Left cardiac atrium (tissue), 4 donors: ENCODE results near the gene CEACAM16. TPM values are rescaled to one million over a fixed set of nuclear protein-coding genes. Genes with fewer than 3 reads are reported as not detected.
"Not testable (repeated sequence)": the region's sequence is repeated elsewhere in the genome, so short reads cannot be mapped to it uniquely, and the experiment has no call there.

Experiments
- ATAC-seq, 2 donors: fragments of 200-7000 bp; cut with Tn5 transposase; one replicate each; pipeline ENCODE4 v1.9.1; 2020; ENCODE audit warnings: mild to moderate bottlenecking in 2 of 2, moderate library complexity in 2 of 2
- DNase-seq: peaks from one replicate; pipeline ENCODE4 v3.0.0-alpha.2; 2020
- intact Hi-C, 2 donors: fragments of 100-400 bp; cut with DNase I; formaldehyde crosslinking; loops; one replicate each; pipeline versions ENCODE4 v1.14.1 to v1.15.1; 2022 to 2023
- long read RNA-seq: library from polyadenylated mRNA; unstranded; transcript quantifications from one replicate; pipeline ENCODE4 v2.0.0, GENCODE V29; 2021
- total RNA-seq, 2 donors: library from RNA; stranded (reverse); fragmentation: NEBNext Ultra II Directional; extraction: Animal tissue kit (Norgen Biotek cat#: 25700); gene quantifications; one replicate each; pipeline ENCODE4 v1.2.1, GENCODE V29; 2021
- donor health status: DM: no; HTN: yes; CAD: no.
- donor health status: DM: no; HTN: yes; CAD: no; lungs with severe emphysema.
- donor health status: DM: yes; HTN: yes; CAD: no.
- donor health status: Dilated cardiomyopathy.

The CEACAM16 gene, protein sequence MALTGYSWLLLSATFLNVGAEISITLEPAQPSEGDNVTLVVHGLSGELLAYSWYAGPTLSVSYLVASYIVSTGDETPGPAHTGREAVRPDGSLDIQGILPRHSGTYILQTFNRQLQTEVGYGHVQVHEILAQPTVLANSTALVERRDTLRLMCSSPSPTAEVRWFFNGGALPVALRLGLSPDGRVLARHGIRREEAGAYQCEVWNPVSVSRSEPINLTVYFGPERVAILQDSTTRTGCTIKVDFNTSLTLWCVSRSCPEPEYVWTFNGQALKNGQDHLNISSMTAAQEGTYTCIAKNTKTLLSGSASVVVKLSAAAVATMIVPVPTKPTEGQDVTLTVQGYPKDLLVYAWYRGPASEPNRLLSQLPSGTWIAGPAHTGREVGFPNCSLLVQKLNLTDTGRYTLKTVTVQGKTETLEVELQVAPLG
- not detected for total RNA-seq
- long read RNA-seq = 0 reads

DNA sequence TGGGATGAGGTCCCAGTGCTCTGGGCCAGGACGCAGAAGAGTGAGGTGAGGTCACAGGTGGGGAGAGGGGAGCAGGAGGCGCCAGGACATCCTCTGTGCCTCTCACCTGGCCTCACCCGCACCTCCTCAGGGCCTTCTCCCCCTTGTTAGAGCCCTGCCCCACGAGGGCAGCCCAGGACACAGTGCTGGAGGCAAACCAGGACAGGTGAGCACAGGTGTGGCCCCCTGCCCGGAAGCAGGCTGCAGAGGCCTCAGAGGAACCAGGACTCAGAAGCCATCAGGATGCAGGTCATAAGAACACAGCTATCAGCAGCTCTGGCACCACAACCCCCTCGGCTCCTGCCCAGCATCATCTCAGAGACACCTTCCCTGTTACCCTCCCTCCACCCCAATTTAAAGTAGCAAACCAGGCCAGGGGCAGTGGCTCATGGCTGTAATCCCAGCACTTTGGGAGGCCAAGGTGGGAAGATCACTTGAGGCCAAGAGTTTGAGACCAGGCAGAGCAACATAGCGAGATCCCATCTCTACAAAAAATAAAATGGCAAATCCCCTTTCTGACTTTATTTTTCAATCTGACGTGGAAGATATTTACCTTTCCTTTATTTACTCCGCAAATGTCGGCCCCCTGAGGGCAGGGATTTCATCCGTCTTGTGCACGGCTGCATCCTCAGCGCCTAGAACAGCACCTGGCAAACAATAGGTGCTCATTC lies at the start of gene CEACAM16:
Gene CEACAM16 (plus strand): TSS at position 660 of the 710 bp plus-strand sequence. CDS start 2,306 bp downstream, outside the sequence.
- DNase-seq (no peak), ATAC-seq (no peak)
- intact Hi-C loops = no loop called here

DNA sequence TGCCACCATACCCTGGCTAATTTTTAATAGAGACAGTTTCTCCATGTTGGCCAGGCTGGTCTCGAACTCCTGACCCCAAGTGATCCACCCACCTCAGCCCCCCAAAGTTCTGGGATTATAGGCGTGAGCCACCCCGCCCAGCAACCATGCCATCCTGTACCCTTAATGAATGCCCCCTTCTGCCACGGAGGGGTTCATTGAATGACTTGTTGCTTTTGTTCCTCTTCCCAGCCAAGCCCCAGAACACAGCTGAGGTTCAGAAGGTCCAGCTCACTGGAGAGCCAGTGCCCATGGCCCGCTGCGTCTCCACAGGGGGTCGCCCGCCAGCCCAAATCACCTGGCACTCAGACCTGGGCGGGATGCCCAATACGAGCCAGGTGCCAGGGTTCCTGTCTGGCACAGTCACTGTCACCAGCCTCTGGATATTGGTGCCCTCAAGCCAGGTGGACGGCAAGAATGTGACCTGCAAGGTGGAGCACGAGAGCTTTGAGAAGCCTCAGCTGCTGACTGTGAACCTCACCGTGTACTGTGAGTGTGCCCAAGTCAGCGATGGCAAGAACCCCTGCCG lies 49.3 kb upstream of the CEACAM16 start:
- no peak for ATAC-seq
- DNase-seq = no peak
- intact Hi-C loops = loop anchor here in 1 of 2 donors (5.0 kb wide), 1 partner anchor 62 kb away; no protein-coding TSS in a partner anchor

DNA sequence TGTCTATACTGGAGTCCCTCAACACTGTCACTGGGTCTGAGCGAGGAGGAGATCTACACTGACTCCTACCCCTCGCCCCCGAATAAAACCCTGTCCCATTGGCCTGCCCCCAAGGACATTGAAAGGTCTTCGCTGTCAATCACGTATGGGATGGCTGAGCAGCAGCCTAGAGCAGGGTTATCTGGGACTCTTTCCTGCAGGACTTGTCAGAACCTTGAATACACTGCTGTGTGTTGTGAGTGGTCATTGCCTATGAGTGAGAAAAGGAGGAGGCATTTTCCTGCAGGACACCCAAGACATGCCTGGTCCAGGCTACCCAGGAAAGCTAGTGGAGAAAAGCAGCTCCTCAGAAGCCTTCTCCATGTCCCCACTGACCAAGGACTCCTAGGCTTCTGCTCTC lies 45.6 kb upstream of the CEACAM16 start:
- no peak for ATAC-seq
- DNase-seq = no peak
- intact Hi-C loops = loop anchor here in 1 of 2 donors (5.0 kb wide), 1 partner anchor 66 kb away; no protein-coding TSS in a partner anchor

DNA sequence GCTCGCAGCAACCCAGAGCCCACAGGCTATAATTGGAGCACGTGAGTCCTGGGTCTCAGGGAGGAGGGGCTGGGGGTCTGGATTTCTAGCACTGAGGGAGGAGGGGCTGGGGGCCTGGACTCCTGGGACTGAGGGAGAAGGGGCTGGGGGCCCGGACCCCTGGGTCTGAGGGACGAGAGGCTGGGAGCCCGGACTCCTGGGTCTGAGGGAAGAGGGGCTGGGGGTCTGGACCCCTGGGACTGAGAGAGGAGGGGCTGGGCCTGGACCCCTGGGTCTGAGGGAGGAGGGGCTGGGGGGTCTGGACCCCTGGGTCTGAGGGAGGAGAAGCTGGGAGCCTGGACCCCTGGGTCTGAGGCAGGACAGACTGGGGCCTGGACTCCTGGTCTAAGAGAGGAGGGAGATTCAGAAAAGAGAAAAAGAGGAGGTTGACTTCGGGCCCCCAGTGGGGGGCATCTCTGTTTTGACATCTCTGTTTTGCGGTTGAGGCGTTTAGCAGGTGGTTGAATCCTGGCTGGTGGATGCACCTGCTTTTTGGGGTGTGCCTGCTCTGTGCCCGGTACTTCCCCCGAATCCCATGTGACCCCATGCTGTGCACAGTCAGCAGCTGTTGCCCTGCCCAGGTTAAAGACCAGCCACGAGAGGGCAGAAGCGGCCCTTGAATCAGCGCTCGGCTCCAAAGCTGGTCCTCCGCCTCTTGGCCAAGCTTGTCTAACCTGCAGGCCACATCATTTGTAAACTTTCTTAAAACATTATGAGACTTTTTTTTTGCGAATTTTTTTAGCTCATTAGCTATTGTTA lies 44.8 kb upstream of the CEACAM16 start:
- ATAC-seq (peak; percentile 71 to 79), DNase-seq (peak; percentile 78)
- intact Hi-C loops = loop anchor here in 1 of 2 donors (5.0 kb wide), 1 partner anchor 67 kb away; no protein-coding TSS in a partner anchor

DNA sequence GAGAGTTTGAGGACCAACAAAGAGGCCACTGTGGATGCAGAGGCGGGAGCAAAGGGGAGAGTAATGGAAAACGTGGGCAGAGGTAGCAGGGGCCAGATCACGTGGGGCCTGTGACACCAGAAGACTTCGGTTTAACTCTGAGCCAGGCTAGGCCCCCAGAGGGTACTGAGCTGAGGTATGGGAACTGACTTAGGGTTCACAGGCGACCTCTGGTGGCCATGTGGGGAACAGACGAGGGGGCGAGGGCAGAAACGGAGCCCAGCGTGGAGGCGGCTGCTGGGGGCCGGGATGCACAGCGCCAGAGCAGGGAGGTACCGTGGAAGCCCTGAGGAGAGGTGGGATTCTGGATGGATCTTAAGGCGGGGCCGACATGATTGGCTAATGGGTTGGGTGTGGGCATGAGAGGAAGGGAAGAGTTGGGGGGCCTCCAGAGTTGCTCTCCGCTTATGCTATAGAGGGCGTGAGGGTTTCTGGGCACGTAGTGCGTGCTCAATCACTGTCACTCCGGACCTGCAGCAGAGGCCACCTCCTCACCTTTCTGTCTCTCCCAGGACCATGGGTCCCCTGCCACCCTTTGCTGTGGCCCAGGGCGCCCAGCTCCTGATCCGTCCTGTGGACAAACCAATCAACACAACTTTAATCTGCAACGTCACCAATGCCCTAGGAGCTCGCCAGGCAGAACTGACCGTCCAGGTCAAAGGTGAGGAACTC lies 41.6 kb upstream of the CEACAM16 start:
- peak; percentile 78 for DNase-seq
- intact Hi-C loops = loop anchor here (1.0 to 5.0 kb wide), 2 partner anchors 85 to 86 kb away; no protein-coding TSS in a partner anchor
- peak; percentile 66 to 83 for ATAC-seq

DNA sequence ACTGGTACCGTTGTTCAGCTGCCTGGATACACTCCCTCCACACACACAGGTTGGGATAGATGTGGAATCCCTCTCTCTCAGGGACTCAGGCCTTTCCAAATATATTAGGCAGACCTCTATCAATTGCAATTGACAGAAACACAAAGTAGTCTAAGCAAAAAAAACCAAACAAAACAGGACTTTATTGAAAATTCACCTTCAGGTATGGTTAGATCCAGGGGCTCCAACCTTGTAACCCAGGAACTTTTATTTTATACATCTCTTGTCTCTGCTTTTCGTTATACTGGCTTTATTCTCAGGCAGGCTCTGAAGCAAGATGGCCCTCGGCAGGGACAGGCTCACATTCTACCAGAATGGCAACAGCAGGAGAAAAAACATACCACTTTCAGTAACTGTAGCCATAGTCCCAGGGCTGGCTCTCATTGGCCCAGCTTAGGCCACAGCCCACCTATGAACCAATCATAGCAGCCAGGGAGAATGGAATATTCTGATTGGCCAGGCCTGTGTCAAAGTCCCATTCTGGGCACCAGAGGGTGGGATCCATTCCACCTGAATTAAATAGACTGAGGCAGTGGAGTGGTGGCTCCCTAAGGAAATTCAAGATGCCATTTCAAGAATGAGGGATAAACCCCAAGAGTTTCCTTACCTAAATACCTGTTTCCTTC lies 40.8 kb upstream of the CEACAM16 start:
- ATAC-seq = no peak
- DNase-seq = no peak
- intact Hi-C loops = loop anchor here in 1 of 2 donors (5.0 kb wide), 1 partner anchor 86 kb away; no protein-coding TSS in a partner anchor

DNA sequence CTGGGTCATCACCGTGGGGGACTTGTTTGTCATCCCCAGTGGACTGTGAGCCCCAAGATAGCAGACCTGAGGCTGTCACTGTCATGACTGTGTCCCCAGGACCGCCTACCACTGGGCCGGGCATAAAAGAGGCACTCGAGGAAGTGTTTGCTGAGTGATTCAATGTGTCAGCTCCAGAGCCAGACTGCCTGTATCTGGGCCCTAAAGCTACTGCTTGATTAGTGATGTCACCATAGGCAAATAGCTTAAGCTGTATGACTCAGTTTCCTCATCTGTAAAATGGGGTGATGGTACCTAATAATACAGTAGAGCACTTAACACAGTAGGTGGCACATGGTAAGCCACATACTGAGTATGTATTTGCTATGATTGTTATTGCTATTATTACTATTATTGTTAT lies 38.9 kb upstream of the CEACAM16 start:
- intact Hi-C loops = no loop called here
- ATAC-seq (no peak), DNase-seq (no peak)

DNA sequence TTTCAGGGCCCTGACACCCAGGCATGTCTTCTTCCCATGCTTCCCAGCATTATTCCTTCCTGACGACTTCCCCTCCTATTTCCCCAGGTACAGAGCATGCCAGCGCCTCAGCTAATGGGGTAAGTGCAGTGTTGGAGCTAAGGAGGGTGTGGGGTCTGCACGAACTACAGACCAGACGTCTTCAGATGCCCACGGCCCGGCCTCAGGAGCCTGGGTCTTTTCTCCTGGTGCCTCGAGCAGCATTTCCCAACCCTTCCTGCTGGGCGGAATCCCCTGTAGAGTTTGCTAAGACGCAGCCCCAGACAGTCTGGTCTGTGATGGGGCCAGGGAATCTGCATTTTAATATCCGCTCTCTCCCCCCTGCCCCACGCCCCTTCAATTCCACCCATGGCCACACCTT lies 37.7 kb upstream of the CEACAM16 start:
- intact Hi-C loops = no loop called here
- DNase-seq (no peak), ATAC-seq (no peak)

DNA sequence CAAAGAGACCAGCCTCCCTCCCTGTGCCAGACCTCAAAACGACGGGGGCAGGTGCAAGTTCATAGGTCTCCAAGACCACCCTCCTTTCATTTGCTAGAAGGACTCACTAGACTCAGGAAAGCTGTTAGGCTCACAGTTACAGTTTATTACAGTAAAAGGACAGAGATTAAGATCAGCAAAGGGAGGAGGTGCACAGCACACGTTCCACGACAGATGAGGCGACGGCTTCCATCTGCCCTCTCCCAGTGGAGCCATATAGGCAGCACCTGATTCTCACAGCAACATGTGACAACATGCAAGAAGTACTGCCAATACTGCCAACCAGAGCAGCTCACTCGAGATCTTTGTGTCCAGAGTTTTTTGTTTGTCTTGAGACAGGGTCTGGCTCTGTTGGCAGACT lies 37.0 kb upstream of the CEACAM16 start:
- DNase-seq (no peak), ATAC-seq (no peak)
- intact Hi-C loops = no loop called here

DNA sequence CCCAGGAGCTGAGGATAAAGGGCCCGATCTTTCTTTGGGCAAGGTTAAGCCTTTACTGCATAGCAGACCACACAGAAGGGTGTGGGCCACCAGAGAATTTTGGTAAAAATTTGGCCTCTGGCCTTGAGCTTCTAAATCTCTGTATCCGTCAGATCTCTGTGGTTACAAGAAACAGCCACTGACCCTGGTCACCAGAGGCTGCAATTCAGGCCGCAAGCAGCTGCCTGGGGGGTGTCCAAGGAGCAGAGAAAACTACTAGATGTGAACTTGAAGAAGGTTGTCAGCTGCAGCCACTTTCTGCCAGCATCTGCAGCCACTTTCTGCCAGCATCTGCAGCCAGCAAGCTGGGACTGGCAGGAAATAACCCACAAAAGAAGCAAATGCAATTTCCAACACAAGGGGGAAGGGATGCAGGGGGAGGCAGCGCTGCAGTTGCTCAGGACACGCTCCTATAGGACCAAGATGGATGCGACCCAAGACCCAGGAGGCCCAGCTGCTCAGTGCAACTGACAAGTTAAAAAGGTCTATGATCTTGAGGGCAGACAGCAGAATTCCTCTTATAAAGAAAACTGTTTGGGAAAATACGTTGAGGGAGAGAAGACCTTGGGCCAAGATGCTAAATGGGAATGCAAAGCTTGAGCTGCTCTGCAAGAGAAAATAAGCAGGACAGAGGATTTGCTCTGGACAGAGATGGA lies 36.1 kb upstream of the CEACAM16 start:
- ATAC-seq (no peak), DNase-seq (no peak)
- intact Hi-C loops = no loop called here

DNA sequence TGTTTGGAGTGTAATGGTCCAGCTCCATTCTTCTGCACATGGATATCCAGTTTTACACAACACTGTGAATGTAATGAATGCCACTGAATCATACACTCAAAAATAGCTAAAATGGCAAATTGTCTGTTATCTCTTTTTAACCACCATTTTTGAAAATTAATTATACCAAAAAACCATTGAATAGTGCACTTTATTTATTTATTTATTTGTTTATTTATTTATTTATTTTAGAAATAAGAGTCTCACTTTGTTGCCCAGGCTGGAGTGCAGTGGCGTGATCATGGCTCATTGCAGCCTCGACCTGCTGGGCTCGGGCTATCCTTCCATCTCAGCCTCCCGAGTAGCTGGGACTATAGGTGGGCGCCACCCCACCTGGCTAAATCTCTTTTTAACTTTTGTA lies 35.0 kb upstream of the CEACAM16 start:
- DNase-seq = no peak
- ATAC-seq = no peak
- intact Hi-C loops = no loop called here

DNA sequence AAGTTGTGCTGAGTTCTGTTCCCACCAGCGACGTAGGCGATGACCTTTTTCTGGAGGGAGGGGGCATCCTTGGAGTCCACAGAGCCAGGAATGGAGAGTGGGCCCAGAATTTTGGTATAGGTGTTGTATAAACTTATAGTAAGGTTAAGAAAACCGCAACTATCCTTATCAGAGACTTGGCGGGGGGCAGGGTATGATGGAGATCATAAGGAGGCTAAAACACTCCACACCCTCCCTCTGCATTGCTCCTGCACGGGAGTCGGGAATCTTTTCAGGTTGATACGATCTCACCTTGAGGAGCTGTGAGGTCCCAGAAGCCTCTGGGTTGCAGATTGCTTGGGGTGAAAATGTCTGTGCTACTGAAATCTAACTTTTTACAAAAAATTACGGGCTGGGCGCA lies 34.0 kb upstream of the CEACAM16 start:
- ATAC-seq (no peak), DNase-seq (no peak)
- intact Hi-C loops = no loop called here

DNA sequence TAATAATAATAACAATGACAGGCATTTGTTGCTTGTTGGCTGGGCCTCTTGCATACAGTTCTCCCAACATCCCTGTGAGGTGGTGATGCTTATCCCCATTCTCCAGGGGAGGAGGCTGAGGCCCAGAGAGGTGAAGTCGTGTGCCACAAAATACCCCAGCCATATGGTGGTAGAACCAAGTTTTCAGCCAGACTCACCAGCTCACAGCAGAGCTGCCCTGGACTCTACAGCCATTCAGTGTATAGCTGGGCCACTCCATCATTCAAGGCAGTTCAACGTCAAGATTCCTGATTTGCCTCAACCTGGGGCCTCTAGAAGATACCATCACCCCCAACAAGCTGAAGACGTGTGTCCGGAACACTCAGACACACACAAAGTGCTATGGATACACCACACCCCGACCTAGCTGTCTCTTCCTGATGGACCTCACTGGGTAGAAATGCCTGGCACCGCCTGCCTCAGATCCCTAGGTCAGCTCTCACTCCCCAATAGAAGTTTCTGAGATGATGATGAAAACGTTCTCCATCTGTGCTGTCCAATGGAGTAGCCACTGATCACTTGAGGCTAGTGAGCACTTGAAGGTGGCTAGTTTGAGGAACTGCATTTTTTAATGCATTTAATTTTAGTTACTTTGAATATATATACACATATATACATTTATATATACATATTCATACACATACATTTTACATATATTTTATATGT lies 31.9 kb upstream of the CEACAM16 start:
- intact Hi-C loops = no loop called here
- no peak for DNase-seq
- peak in 1 of 2 donors; percentile 9 for ATAC-seq

DNA sequence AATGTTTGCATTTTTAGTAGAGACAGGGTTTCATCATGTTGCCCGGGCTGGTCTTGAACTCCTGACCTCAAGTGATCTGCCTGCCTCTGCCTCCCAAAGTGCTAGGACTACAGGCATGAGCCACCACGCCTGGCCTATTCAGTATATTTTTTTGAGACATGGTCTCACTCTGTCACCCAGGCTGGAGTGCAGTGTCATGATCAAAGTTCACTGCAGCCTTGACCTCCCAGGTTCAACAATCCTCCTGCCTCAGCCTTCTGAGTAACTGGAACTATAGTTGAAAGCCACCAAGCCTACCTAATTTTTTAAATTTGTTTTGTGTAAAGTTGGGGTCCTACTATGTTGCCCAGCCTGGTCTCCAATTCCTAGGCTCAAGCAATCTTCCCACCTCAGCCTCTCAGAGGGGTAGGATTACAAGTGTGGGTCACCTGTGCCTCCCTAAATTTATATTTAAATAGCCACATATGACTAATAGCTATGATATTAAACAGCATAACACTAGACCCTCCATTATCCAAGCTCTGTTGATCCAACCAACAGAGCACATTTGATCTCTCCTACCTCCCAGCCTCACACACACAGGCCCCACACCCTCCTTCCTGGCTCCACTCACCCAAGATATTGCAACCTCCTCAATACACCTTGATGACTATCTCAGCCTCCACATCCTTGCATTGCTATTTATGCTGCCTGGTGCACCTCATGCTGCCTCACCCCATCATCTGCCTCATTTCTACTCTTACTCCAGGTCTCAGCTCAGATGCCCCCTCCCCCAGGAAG lies 29.8 kb upstream of the CEACAM16 start:
- no peak for ATAC-seq
- intact Hi-C loops = no loop called here
- DNase-seq = no peak

DNA sequence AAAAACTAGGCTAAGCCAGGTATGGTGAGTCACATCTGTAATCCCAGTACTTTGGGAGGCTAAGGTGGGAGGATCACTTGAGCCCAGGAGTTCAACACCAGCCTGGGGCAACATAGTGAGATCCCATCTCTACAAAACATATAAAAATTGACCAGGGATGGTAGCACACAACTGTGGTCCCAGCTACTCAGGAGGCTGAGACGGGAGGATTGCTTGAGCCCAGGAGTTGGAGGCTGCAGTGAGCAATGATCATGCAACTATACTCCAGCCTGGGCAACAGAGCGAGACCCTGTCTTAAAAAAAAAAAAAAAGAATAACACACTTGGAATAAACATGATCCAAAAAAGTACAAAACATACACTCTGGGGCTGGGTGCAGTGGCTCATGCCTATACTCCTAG lies 28.9 kb upstream of the CEACAM16 start:
- DNase-seq, ATAC-seq, intact Hi-C loops: not testable (repeated sequence)

DNA sequence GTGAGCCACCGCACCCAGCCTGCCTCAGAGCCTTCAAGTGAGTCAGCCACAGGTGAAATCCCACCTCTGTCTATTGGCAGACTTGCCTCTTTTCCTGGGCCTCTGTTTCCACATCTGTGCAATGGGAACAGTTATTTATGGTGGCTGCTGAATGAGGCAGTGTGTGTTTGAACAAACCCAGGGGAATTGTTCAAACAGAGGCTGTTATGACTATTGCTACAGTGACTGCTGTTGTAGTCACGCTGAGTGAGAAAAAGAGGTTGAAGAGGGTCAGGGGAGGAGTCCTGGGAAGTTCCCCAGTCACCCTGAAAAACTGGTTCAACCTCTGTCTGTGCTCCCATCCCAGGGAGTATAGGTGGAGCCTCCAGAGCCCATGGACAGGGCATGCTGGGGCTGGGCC lies 27.6 kb upstream of the CEACAM16 start, which contains the start of gene CEACAM19:
Gene CEACAM19 (plus strand): TSS at position 83 of the 400 bp plus-strand sequence. CDS start 450 bp downstream, outside the sequence.
- DNase-seq (no peak), ATAC-seq (no peak)
- intact Hi-C loops = no loop called here
